Lung (tissue), 12 donors: ENCODE measurements around the gene IFNG. TPM values are rescaled to one million over a fixed set of nuclear protein-coding genes. Genes with fewer than 3 reads are reported as not detected.

Experiments used
- ATAC-seq: fragments of 200-7000 bp; cut with Tn5 transposase; one replicate; pipeline ENCODE4 v1.9.1; 2020; ENCODE audit warnings: moderate number of reproducible peaks; ENCODE audit not compliant: insufficient read depth, low FRiP score
- DNase-seq, 3 donors: peaks; one replicate each; pipeline ENCODE4 v3.0.0-alpha.2; 2013 to 2017
- H3K27ac ChIP-seq, 2 donors: one replicate each; pipeline ENCODE4 v1.5.1; 2013; ENCODE audit warnings: mild to moderate bottlenecking in 2 of 2, moderate library complexity in 2 of 2, control low read depth in 1 of 2, inconsistent platforms in 1 of 2, low read depth in 1 of 2, low read length in 1 of 2
- H3K27me3 ChIP-seq, 3 donors: one replicate each; pipeline ENCODE4 v1.5.1; 2013; ENCODE audit warnings: low read length in 2 of 3; ENCODE audit not compliant: control insufficient read depth in 3 of 3, insufficient read depth in 3 of 3
- H3K36me3 ChIP-seq, 4 donors: one replicate each; pipeline ENCODE4 v1.5.1; 2013; ENCODE audit warnings: low read length in 4 of 4, mild to moderate bottlenecking in 1 of 4, moderate library complexity in 1 of 4; ENCODE audit not compliant: control insufficient read depth in 4 of 4, insufficient read depth in 4 of 4
- H3K4me1 ChIP-seq, 5 donors: one replicate each; pipeline ENCODE4 v1.5.1; 2013; ENCODE audit warnings: low read length in 5 of 5, mild to moderate bottlenecking in 2 of 5, moderate library complexity in 1 of 5; ENCODE audit not compliant: control insufficient read depth in 5 of 5, insufficient read depth in 5 of 5
- H3K4me3 ChIP-seq: one replicate; pipeline ENCODE4 v1.5.1; 2013; ENCODE audit warnings: mild to moderate bottlenecking, control low read depth, moderate library complexity
- H3K9ac ChIP-seq, 2 donors: one replicate each; pipeline ENCODE4 v1.5.1; 2013; ENCODE audit warnings: low read length in 2 of 2, control low read depth in 1 of 2; ENCODE audit not compliant: insufficient read depth in 1 of 2
- H3K9me3 ChIP-seq, 4 donors: one replicate each; pipeline ENCODE4 v1.5.1; 2013; ENCODE audit warnings: low read length in 3 of 4, mild to moderate bottlenecking in 1 of 4, moderate library complexity in 1 of 4; ENCODE audit not compliant: control insufficient read depth in 4 of 4, insufficient read depth in 3 of 4
- CTCF ChIP-seq: IDR thresholded peaks from 2 replicates; pipeline ENCODE4 v1.5.1; 2012; ENCODE audit warnings: mild to moderate bottlenecking; ENCODE audit errors: control extremely low read depth, extremely low read depth
- WGBS, 2 donors: extraction: QIAGEN DNeasy Blood & Tissue Kit; methylation state at CpG; one replicate each; pipeline ENCODE4 v1.1.7; 2013; 5-methylcytosine and 5-hydroxymethylcytosine counted together
- polyA plus RNA-seq, 2 donors: library from polyadenylated mRNA; stranded (reverse); fragments of 200-250 nt; gene quantifications; one replicate each; pipeline ENCODE4 v1.2.1, GENCODE V29; 2013
- total RNA-seq, 2 donors: library from RNA; depleted of rRNA in 1 of 2; stranded (reverse); fragments of >200 nt in 1 of 2; gene quantifications; one replicate each; pipeline ENCODE4 v1.2.1, GENCODE V29; 2014 to 2021
- donor health status: control.
- donor health status: control.
- donor health status: Bipolar disorder and iron deficiency.
- donor health status: healthy.
- donor health status: DM: yes; HTN: yes; CAD: no.

Gene IFNG
- total and polyA plus RNA-seq, 4 donors: 0.22 to 0.49 (median 0.40) TPM; not detected in 1

- Histone ChIP-seq H3K9me3 (no peaks in the 10 kb centered on the region), H3K27ac (no peak overlapping the region), H3K4me3 (no peak overlapping the region), H3K9ac (no peak overlapping the region), H3K27me3 (no peaks in the 10 kb centered on the region), H3K36me3 (no peaks in the 10 kb centered on the region), H3K4me1 (no peaks in the 10 kb centered on the region)
- ATAC-seq (no peak), DNase-seq (no peak)
- 62 to 78% methylated on average over 5 of the region's 5 CpGs for WGBS, 2 donors
- no peak for TF ChIP-seq CTCF
Measured at GRCh38 chr12:68166317-68166831, 6.8 kb upstream of the IFNG start.

- H3K9ac ChIP-seq: no peak overlapping the region
- H3K4me1 ChIP-seq: no peaks in the 10 kb centered on the region
- no peak overlapping the region for H3K4me3 ChIP-seq
- no peaks in the 10 kb centered on the region for H3K9me3 ChIP-seq
- no peak overlapping the region for H3K27ac ChIP-seq
- H3K36me3 ChIP-seq: no peaks in the 10 kb centered on the region
- H3K27me3 ChIP-seq: no peaks in the 10 kb centered on the region
- WGBS, 2 donors: 88 to 91% methylated on average over 4 of the region's 4 CpGs
- TF ChIP-seq CTCF: no peak
- ATAC-seq (no peak), DNase-seq (no peak)
Measured at GRCh38 chr12:68163560-68164081, 4.1 kb upstream of the IFNG start.

- H3K9me3 ChIP-seq: no peaks in the 10 kb centered on the region
- no peak overlapping the region for H3K4me3 ChIP-seq
- H3K9ac ChIP-seq: no peak overlapping the region
- ATAC-seq (no peak), DNase-seq (no peak)
- no peaks in the 10 kb centered on the region for H3K36me3 ChIP-seq
- 86 to 91% methylated on average over 2 of the region's 2 CpGs for WGBS, 2 donors
- H3K4me1 ChIP-seq: no peaks in the 10 kb centered on the region
- no peaks in the 10 kb centered on the region for H3K27me3 ChIP-seq
- no peak for TF ChIP-seq CTCF
- H3K27ac ChIP-seq: no peak overlapping the region
Measured at GRCh38 chr12:68162374-68162773, 2.8 kb upstream of the IFNG start.

GRCh38 chr12:68158432-68158831, 1.1 kb downstream of the IFNG start:
- Histone ChIP-seq H3K9ac (no peak overlapping the region), H3K9me3 (no peaks in the 10 kb centered on the region), H3K4me1 (no peaks in the 10 kb centered on the region), H3K36me3 (no peaks in the 10 kb centered on the region), H3K27me3 (no peaks in the 10 kb centered on the region), H3K4me3 (no peak overlapping the region), H3K27ac (no peak overlapping the region)
- 43 to 48% methylated on average over 2 of the region's 2 CpGs for WGBS, 2 donors
- DNase-seq (no peak), ATAC-seq (no peak)
- TF ChIP-seq CTCF: peak; percentile 7
